NCI-H187 (cell line): Measurements from ENCODE around the gene CST9L.
A peak's percentile ranks its signal among the peaks of the same experiment; 100 is the strongest.

Experiments used
- DNase-seq, 2 experiments: peaks; one replicate each; lab custom pipeline; 2025; lab: John Stamatoyannopoulos, UW

The CST9L gene, protein sequence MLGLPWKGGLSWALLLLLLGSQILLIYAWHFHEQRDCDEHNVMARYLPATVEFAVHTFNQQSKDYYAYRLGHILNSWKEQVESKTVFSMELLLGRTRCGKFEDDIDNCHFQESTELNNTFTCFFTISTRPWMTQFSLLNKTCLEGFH

DNA sequence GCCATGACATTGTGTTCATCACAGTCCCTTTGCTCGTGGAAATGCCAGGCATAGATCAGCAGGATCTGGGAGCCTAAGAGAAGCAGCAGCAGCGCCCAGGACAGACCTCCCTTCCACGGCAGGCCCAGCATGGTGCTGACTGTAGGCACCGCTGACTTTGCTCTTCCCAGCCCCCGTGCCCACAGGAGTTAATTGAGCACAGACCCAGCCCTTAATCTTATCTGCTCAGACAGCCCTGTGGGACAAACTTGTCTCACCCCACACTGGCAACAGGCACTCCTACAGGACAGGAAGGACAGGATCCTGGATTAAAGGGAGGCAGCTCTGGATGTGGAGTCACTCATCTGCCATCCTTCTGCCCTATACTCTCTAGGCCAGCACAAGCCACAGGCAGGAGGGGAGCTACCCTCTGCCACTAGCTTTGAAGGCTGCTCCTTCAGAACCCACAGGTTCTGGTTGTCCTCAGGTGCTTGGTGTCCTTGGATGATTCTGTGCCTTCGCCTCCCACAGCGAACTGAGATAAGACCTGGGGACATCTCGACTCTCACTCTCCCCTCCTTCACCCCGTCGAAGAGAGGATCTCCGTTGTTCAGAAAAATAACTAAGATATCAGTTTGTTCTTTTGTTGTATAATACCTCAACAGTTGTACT lies at the start of gene CST9L:
CST9L (minus strand) TSS at position 165 of the 651 bp plus-strand sequence; CDS start at position 131, 34 bp downstream.
- no peak for DNase-seq

DNA sequence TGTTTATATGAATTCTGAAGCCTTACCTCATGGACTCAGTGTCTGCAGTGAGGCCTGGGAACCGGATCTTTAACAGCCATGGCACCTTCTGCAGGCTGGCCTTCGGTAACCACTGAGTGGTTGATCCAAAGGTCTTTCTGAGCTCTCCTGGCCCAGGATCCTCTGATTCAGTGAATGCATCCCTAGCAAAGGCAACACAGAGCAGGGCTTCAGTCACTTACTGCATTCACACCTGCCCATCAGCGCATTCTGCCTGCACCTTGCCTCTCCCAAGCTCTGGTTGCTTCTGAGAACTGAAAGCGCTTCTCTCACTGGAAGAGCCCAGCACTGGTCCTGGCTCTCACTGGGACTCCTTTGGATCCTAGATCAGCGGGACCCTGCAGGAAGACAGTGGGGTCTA lies 45.9 kb upstream of the CST9L start:
- DNase-seq = no peak

DNA sequence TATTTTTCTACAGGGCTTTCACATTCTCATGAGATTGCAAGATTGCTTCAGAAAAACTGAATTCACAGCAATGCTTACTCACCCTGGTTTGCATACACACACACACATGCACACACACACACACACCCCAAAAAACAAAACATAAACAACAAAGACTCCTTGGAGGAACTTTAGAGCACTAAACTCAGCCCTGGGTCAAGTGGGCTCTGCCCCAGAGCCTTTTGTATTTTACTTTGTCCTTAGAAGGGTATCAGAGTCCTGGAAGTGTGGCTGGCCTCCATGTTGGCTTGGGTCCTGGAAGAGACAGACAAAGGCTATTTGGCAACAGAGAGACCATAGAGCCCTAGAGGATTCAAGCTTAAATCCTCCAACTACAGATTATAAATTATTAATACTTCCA lies 45.4 kb upstream of the CST9L start:
- no peak for DNase-seq

DNA sequence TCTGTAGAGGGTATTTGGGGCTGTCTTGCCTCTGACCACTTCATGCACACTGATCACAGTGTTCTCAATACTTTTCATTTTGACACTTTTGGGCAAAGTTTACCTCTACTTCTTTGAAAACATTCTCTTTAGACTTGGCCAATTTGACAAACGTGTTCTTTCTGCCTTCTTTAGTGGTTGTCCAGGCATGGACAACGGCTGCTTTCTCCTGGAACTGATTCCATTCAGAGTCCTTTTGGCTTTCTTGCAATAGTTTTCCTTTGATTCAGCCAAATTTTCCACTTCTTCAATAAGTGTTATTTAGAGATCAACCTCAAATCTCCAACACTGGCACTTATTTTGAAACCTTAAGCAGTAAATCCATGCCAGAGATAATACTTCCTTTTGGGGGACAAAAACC lies 44.1 kb upstream of the CST9L start:
- DNase-seq = no peak

DNA sequence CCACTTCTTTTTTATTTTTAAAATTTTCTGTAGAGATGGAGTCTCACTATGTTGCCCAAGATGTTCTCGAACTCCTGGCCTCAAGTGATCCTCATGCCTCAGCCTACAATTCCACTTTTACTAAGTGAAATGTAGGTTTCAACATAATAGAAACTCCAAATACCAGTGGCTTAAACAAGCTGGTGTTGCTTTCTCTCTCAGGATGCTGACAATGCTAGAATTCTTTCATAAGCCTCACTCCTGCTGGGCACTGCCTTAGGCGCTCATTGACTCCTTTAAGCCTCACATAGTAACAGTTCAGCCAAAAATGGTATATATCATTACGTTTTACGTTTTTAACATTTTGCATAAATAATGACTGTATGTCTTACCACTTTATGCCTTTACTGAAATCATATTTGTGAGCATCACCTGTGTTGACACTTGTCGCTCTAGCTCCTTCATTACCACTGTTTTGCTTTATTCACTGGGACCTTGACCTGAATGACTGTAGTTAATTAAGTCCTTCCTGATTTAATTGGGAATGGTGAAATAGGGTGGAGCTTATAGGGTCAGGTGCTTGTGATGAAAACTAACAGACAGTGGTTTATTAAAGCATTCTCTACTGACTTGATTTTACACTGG lies 41.3 kb upstream of the CST9L start:
- DNase-seq = no peak

DNA sequence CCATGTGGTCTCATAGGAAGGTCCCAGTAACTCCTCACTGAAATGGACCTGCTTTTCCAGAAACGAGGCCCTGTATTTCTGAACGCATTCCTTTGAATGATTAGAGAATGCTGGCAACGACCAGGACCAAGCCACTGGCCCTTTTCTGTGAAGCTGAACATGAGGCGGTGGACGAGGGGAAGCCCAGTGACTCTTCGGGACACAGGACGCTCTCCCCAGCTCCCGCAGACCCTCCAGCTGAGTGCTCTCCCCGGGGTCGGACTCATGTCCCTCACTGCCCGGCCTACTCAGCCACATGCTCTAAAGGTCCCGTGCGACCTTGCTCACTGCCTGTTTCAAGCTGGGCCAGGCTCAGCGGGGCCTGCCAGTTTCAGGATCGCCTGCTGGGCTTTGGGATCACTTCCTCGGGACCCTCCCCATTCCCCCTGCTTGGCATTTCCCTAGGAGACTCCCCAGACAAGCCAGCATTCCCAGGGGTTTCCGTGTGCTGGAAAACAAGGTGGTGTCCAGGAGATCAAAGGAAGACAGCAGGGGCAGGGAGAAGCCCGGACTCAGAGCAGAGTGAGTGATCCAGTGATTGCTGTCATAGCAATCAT lies 40.1 kb upstream of the CST9L start:
- no peak for DNase-seq

DNA sequence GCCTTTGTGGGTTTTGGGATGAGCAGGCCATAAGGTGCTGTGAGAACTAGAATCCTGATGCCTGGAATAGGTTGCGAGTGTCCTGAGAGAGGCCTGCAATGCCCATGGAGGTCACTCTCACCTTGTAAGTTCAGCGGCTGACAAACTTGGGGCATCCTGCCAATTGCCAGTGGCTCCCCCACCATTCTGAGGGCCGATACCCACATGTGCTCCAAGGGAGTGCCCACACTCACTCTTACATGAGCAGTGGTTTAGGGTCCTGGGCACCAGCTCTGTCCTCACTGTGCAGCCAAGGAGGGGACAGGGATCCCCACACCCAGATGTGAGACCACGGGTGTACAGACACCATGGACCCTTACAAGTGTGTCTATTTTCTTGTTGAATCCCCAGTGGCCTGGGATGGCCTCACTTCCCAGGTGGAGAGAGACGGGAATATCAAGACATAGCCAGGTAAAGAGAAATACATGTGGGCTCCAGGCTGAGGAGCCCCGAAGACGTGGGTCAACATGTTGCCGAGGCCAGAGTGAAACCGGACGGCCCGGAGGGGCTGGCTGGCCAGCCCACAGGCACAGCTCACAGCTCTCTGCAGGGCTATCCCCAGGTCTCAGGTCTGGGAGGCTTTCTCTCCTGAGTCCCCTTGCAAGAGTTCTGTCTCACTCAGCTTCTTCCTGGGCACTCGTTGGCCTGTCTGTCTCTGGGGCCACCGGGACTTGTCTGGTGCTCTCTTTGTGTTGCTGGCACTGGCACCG lies 39.4 kb upstream of the CST9L start:
- no peak for DNase-seq

DNA sequence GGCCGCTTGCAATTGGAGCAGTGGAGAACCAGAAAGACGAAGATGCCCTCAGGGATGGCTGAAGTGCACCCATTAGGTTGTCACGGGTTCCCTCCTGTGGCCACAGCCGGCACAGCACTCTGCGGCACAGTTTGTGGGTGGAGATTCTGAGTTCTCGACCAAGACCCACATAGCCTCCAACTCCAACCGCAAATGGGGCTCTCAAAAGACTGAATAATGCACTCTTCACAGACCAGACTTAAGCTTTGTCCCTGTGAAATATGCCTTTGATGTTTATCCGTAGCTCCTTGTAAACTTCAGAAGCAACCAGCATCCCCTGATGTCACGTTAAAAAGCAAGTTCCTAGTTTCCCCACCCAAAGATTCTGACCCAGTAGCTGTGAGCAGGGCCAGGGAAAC lies 38.4 kb upstream of the CST9L start:
- peak; percentile 7 to 26 for DNase-seq

DNA sequence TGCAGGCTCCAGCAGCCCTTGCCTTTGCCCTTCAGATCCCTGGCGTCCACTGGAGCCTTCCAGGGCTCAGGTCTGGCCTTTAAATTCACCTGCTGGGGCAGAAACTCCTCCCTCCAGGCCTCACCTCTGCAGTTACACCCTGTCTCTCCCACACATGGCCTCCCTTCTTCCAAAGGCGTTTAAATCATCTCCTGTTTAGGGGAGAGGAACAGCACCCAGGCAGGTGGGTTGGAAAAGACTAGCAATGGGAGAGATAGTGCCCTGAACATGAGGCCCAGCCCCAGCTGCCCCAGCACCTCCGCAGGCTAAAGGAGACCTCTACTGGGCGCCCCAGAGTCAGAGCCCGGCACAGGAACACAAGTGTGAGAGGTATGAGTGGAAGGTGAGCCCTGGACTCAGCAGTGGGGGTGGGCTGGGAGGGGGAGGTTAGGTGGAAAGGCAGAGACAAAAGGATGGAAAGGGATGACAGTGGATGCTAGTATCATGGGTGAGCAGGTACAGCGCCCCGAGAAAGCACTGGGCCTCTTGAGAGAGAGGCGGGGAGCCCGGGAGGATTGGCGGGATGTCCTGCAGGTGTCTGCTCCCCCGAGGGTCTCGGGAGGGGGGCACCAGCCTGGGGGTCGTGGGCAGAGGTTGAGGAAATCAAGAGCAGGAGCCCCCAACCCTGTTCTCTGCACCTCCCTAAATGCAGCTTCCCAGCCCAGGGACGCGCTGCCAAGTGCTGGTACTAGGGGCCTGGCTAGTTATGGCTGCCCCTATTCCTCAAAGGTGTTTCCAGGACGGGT lies 37.8 kb upstream of the CST9L start, which contains the start of gene CST9:
CST9 (minus strand) TSS at position 51 of the 785 bp plus-strand sequence. CDS start 53 bp downstream, outside the sequence.
- no peak for DNase-seq

DNA sequence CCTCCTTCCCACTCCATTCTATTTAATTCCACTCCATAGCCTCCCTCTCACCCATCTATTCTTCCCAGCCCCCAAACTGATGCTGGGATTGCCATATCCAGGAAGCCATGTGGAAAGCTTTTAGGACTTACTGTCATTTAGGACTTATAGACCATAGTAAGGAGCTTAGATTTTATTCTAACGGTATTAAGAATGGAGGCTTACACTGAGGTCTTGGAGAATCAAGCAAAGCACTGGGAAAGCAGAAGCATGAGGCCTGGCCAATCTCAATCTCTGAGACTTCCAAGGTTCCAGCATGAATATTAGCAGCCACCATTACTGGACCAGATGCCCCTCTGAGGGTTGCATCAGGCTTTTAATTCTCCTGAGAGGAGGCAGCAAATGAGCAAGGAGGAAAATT lies 36.0 kb upstream of the CST9L start:
- no peak for DNase-seq

DNA sequence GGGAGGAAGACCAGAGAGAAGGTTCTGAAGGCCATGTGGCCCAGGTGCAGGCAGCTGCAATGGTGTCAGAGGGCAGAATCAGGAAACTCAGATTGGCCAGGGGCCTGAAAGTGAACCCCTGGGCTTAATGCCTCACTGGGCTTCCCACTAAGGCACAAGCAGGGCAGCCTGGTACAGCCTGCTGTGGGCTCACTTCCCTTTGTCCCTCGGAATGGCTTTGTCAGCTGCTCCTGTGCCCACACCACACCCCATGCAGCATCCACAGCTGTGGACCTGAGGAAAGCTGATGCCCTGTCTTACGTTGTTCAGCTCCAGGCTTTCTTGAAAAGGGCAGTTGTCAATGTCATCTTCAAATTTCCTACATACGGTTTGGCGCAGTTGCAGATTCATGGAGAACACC lies 35.0 kb upstream of the CST9L start:
- DNase-seq = no peak

DNA sequence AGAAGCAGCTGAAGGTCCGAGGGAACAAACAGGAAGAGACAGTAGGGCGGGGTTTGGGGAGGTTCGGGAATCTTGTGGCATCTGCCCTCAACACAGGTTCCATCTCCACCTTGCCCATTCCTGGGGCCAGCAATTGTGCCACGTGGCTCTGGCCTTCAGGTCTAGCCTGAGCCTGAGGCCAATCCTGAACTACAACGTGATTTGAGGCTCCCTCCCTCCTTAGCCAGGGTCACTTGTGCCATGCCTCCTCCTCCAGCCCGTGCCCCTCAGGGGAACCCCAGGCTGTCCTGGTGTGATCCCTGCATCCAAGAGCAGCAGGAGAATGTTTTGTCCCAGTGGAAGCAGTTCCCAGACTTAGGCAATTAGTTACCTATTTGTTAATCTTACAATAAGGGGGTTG lies 34.4 kb upstream of the CST9L start:
- DNase-seq = no peak

DNA sequence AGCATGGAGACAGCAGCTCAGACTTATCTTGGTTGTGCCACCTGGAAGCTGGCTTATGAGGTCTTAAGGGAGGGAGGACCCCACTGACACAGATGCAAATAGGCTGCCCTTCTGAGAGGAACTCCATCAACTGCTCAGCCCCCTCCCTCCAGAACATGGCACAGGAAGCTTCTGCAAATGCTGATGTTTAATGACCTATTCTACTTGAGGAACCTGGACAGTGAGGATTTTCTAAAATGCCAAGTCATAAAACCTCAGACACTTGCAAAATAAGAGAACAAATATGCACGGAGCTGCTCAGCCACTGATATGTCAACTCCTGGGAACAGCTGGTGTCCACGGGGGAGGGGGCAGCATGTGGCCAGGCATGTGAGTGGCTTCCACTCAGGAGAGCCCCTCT lies 34.0 kb upstream of the CST9L start:
- DNase-seq = no peak

DNA sequence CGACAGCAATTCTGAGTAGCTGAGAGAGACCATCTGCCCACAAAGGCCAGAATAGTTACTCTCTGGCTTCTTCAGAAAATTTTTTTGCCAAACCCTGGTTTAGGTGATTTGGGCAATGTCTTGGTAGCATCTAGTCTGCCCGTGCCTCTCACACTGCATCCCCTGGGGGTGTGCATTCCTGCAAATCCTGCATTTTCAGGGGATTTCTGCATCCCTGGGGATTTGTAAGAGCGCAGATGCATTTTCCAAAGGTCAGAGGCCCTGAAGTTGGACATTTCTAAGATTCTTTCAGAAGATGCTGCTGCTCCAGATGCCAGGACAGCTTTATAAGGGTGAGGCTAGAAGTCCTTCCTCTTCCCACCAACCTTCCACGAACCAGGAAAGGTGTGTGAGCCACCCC lies 33.4 kb upstream of the CST9L start:
- DNase-seq = no peak

DNA sequence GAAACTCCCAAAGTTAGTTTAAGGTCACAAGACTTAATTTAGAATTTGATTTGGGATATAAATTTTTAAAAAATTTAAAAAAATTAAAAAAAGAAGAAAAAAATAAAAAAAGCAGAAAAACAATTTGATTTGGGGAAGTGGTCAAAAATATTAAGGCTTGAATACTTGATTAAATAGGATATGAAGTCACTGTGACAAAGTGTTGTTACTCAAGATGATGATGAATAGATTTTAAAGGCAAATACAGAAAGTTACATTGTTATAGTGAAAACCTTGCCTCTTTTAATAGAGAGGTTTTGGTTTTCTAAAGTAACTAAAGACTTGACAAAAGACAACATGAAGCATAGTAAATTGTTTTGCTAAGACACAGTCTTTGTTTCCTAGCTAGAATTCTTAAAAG lies 30.2 kb upstream of the CST9L start:
- no peak for DNase-seq

DNA sequence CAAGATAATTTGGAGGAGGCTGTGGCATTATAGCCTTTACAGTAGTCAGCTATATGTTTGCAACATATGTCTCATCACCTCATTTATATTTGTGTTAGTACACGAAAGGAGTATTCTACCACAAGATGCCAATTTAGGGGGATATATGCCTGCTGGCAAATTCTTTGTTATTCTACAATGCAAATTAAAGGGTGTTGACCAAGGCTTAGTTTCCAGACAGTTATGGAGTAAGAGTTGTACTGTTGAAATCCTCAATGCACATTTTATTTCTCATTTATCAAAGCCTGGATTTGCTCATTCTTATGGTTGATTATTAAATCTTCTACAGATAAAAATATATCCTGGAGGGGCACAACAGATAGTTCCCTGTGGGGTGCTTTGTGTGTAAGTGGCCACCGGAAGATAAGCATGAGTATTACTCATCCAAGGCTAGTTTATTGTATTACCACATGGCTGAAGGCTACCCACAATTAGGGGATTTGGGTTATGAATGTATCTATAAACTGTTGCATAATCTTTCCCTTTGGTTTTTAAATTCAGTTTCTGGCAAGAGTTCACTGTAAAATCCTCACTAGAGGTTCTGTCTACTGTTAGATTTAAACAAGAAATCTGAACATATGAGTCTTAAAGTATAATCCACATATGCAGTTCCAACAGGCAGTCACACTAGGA lies 28.4 kb upstream of the CST9L start:
- DNase-seq = no peak

DNA sequence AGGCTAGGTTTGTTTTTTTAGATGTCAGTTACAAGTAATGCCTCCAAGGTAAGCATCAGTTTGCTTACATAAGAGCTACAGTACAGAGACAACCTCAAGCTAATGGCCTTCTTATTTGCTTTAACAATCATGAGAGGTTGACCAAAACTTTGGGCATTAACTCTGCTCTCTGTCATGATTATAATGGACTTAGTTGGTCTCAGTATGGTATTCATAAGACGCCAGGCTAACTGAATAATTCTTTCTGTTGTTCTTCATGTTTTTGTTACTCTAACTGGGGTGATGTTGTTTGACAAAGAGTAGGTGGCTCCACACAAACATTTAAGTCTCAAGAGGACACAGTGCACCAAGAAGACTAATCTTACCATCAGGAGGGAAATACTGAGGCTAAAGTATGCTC lies 27.7 kb upstream of the CST9L start:
- DNase-seq = no peak

DNA sequence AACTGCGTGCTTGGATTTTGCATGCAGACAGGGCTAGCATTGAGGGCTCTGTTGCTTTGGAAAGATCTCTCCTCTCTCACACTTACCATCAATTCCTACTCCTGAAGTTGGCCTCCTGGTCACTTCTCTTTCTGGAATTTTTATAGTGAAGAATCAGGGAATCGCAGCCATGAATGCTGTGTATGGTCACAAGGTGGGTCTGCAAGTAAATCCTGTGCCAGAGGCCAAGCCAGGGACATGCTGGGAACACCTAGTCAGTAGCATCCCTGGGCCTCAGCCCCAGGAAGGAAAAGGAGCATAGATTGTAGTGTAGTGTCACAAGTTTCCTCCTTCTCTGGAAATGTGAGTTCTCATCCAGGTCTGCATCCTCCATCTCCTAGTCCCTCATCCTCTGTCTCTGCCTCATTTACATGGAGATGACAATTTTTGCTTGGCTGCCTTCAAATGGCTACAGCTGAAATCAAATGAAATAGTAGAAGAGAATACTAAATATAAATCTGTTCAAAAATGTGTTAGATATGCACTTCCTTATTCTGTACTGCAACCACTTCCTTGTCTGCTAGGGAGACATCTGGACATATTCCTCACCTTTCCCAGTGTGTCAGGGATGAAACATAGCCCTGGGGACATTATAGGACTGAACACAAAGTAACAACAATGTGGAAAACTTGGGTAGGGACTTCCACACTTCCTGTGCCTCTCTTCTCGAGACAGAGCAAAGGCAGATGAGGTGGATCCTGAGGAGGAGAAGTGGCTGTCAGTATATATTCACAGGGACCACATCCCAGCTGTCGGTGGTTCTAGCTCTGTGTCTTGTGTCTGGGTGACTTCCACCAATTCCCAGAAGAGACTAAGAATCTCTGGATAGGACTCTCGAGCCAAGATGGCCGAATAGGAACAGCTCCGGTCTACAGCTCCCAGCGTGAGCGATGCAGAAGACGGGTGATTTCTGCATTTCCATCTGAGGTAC lies 20.4 kb upstream of the CST9L start:
- no peak for DNase-seq

DNA sequence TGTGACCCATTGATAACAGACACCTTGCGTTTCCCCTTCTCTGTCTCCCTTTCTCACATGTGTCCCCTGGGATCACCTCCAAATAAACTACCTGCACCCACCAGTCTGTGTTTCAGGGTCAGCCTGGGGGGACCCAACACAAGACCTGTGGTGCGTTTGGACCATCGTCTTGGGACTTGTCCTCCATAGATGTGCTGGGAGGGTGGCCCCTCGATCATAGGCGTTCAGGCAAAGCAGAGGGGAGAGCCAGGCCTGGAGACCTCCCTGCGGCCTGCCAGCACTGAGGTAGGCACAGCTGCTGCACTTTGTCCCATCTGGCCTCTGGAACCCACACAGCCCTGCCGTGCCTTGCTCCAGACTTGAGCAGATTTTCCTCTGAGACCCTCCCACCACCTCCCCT lies 19.3 kb upstream of the CST9L start:
- DNase-seq = no peak
